ENCODE data around the gene PIGB. TPM values are rescaled to one million over a fixed set of nuclear protein-coding genes. Genes with fewer than 3 reads are reported as not detected.
A peak's percentile ranks its signal among the peaks of the same experiment; 100 is the strongest.

PIGB gene
- total and polyA plus RNA-seq, 4 experiments from 2014 or later = 13.0 to 28.6 (median 22.5) TPM

Small RNA genes lying within 50 kb of the gene (microRNA-seq; reads per million reads assigned to microRNA genes)
- gene MIR628 (ENCODE audit: borderline microRNAs expressed, borderline number of aligned reads, borderline replicate concordance) = 17.7 reads per million, percentile 50 among the genes with 10 or more reads in this experiment

Other genes starting within 250 kb of the PIGB start
- gene RSL24D1, start 122.3 kb upstream of the PIGB start, total RNA-seq = 100 to 1,000 TPM; 103 to 107 TPM
- gene RSL24D1, start 122.3 kb upstream of the PIGB start, polyA plus RNA-seq = 100 to 1,000 TPM in 1 of 2 donors, 10 to 100 TPM in 1; 82.6 to 153 TPM
- 10 to 100 TPM; 44.6 to 52.5 TPM for gene RAB27A, start 29.4 kb upstream of the PIGB start, total RNA-seq
- gene RAB27A, start 29.4 kb upstream of the PIGB start, polyA plus RNA-seq = 10 to 100 TPM; 52.1 to 55.7 TPM
- gene PIGBOS1, start 99 bp upstream of the PIGB start, total RNA-seq = 10 to 100 TPM; 14.1 to 20.3 TPM
- 10 to 100 TPM; 27.8 to 37.8 TPM for gene PIGBOS1, start 99 bp upstream of the PIGB start, polyA plus RNA-seq
- 10 to 100 TPM; 35.4 to 38.2 TPM for gene CCPG1, start 89.1 kb downstream of the PIGB start, total RNA-seq
- 10 to 100 TPM; 30.7 to 44.2 TPM for gene CCPG1, start 89.1 kb downstream of the PIGB start, polyA plus RNA-seq
- not detected for gene PIERCE2, start 89.3 kb downstream of the PIGB start, total RNA-seq
- gene PIERCE2, start 89.3 kb downstream of the PIGB start, polyA plus RNA-seq = under 1 TPM; 0.30 to 0.75 TPM
- under 1 TPM in 1 of 2 experiments, not detected in 1; 0.38 TPM for gene DNAAF4, start 189.0 kb downstream of the PIGB start, total RNA-seq
- gene DNAAF4, start 189.0 kb downstream of the PIGB start, polyA plus RNA-seq = under 1 TPM in 1 of 2 donors, not detected in 1; 0.32 TPM

Measured in CD4-positive, alpha-beta memory T cell (primary cell).